SW480 (cell line): ENCODE data around the gene CENPU.
"Not testable (repeated sequence)": the region's sequence is repeated elsewhere in the genome, so short reads cannot be mapped to it uniquely, and the experiment has no call there.

Experiments used
- DNase-seq: peaks from one replicate; pipeline ENCODE4 v3.0.0-alpha.2; 2016; ENCODE audit warnings: low spot score

Gene CENPU

DNA sequence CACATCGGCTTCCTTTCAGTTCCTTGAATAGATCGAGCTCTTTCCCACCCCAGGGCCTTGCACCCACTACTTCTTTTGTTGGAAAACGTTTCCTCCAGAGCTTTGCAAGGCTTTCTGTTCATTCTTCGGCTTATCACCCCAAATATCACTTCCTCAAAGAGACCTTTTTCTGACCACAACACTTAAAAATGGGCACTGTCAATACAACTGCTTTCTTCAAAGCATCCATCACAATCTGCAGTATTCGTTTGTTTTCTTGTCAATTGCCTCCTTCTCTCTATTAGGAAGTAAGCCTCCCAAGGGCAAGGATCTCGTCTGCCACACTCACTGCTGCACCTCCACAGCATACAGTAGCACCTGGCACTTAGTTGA is 17.7 kb upstream of the CENPU start:
- no peak for DNase-seq

DNA sequence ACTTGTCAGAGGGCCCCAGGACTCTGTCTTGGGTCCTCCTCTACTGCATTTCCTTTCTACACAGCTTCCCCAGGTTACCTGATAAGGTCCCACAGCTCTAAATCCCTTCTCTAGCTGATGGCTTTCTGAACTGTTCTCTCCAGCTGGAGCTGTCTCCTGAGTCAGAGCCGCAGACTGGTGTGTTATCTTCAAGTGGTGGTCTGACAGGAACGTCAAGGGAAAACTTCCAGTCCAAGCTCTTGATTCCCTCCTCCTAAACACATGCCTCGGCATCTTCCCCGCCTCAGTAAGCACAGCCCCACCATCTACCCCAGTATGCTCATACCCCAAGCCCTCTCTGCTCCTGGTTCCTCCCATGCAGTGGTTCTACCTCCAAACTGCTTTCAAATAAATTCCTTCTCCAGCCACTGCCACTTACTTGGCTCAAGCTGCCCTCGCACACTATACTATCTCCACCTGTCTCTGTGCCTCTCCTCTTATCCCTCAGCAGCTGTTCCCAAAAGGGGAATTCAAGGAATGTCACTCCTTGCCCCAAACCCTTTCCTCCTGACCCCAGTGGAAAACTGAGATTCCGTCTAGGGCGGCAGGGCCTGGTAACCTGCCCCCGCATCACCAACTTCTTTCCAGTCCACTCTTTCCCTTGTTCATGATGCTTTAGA is 17.2 kb upstream of the CENPU start:
- no peak for DNase-seq

DNA sequence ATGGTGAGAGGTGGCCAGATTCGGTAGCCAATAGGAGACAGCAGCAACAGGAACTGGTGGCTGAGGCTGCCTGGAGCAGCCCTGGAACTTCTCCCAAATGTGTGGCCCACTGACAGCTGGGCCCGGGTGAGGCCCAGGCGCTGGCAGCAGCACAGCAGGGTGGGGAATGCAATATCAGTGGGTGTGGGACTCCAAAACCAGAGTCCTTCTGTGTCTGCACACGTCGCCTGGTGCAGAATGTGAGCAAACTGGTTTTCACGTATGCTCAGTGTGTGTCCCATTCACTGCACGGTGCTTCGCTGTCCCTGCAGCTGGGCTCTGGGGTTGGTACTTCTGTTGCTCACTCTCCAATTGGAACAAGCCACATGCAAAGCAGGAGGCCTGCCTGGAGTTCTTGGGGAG is 14.4 kb upstream of the CENPU start:
- no peak for DNase-seq

- DNase-seq, result no peak
These were observed 13.3 kb upstream of the CENPU start for GRCh38 chr4:184747034-184747830.

- DNase-seq, result peak; percentile 57
These were observed 12.2 kb upstream of the CENPU start for GRCh38 chr4:184745831-184746795.

GRCh38 chr4:184744236-184744635 is 10.3 kb upstream of the CENPU start:
- no peak for DNase-seq

DNA sequence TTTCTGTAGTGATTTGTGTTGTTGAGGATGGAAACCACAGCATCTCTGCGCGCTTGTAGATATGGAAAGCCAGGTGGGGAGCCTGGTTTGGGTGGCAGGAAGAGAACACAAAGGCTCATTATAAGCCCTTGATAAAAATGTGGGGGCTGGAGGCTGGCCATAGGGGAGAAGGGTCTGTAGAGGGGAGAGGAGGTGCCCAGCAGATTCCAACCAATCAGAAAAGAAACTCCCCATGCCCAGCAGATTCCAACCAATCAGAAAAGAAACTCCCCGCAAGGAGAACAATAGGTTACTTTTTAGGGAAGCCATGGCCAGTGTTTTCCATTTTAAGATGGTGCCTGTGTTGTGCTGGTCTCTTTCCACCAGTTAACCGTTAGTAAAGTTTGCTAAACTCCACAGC is 9.8 kb upstream of the CENPU start:
- DNase-seq, result no peak

DNA sequence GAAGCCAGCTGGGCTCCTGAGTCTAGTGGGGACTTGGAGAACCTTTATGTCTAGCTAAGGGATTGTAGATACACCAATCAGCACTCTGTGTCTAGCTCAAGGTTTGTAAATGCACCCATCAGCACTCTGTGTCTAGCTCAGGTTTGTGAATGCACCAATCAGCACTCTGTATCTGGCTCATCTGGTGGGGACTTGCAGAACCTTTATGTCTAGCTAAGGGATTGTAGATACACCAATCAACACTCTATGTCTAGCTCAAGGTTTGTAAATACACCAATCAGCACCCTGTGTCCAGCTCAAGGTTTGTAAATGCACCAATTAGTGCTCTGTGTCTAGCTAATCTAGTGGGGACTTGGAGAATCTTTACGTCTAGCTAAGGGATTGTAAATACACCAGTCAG is 7.8 kb upstream of the CENPU start:
- not testable (repeated sequence) for DNase-seq

GRCh38 chr4:184740980-184741391 is 7.1 kb upstream of the CENPU start:
- DNase-seq, result no peak

- not testable (repeated sequence) for DNase-seq
These were observed 5.7 kb upstream of the CENPU start for GRCh38 chr4:184739575-184739974.

GRCh38 chr4:184734758-184735157 is 862 bp upstream of the CENPU start:
- no peak for DNase-seq

GRCh38 chr4:184732126-184732525 is 1.8 kb downstream of the CENPU start:
- no peak for DNase-seq

GRCh38 chr4:184731056-184731455 is 2.8 kb downstream of the CENPU start:
- no peak for DNase-seq

GRCh38 chr4:184729946-184730345 is 4.0 kb downstream of the CENPU start:
- no peak for DNase-seq

- DNase-seq, result no peak
These were observed 5.0 kb downstream of the CENPU start for GRCh38 chr4:184728858-184729257.

DNA sequence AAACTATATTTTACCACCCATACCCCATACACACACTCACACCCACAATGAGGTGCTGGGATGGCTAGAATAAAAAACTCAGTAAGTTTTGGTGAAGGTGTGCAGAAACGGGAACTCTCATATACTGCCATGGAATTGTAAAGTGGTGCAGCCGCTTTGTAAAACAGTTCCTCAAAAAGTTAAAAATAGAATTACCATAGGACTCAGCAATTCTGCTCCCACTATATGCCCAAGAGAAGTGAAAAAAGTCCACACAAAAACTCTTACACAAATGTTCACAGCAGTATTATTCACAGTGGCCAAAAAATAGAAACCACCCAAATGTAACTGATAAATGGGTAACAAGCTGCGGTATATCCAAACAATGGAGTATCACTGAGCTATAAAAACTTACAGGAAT is 6.5 kb downstream of the CENPU start:
- DNase-seq, result no peak

DNA sequence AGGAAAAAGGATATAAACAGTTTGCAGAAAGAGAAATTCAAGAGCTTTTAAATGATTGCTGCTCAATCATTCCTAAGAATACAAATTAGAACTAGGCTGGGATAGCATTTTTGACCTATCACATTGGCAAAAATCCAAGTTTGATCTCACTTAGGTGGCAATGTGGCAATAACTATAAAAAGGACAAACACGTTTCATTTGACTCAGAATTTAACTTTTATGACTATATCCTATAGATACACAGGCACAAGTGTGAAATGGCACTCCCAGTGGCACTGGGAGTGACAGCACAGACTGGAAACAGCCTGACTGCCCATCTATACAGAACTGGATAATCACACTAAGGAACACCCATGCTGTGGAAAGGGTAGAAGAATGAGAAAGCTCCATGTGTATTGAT is 11.1 kb downstream of the CENPU start:
- peak; percentile 13 for DNase-seq

DNA sequence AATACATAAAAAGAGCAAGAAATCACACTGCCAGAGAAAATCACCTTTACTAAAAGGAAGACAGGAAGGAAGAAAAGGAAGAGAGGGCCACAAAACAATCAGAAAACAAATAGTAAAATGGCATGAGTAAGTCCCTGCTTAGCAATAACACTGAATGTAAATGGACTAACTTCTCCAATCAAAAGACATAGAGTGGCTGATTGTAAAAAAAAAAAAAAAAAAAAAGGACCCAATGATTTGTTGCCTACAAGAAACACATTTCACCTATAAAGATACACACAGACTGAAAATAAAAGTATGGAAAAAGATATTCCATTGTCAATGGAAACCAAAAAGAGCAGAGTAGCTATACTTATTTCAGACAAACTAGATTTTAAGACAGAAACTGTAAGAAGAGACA is 12.6 kb downstream of the CENPU start:
- DNase-seq, result no peak

GRCh38 chr4:184719407-184719806 is 14.5 kb downstream of the CENPU start:
- DNase-seq, result no peak

- no peak for DNase-seq
These were observed 18.4 kb downstream of the CENPU start for GRCh38 chr4:184715526-184715925.

GRCh38 chr4:184713887-184714286 is 20.0 kb downstream of the CENPU start:
- no peak for DNase-seq

DNA sequence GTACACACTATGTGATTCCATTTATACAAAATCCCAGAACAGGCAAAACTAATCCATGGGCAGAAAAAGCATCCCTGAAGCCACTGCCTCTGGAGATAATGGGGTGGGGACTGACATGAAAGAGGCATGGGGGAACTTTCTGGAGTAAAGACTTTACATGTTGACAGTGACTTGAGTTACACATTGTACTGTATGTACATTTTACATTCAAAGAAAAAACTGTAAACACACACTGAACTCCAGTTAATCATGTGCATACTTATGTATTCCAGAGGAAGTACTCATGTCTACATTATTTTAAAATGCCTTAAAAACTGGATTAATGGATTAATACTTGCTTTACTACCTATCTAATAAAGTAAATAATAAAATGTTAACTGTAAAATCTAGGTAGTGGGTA is 21.6 kb downstream of the CENPU start:
- DNase-seq, result no peak

DNA sequence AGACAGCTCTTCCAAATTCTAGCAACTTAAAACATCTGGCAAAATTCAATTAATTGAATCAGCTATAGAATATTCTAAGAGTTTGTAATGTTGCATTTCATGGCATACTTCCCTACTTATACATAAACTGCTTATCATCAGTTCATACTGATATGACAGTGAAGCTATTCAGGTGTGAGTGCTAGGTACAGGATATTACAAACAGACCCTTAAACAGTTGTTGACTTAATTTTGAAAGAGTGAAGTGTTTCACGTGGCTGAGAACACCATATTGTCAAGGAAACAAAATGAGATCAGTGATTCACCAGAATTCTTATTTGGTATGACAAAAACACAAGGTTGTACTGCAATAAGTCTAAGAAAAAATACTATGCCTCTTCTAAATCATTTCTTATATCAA is 27.4 kb downstream of the CENPU start:
- no peak for DNase-seq
